DOHH2 (cell line): ENCODE data around the gene PDE1C.

Experiments
- H3F3A ChIP-seq: fragments of 200-600 bp; sonication (generic), shearing (Covaris generic); 2 replicates; pipeline ENCODE4 v1.6.0; 2016; ENCODE audit warnings: antibody characterized with exemption, mild to moderate bottlenecking; ENCODE audit not compliant: control insufficient read depth, insufficient read depth
- H3K27ac ChIP-seq: fragments of 200-600 bp; sonication (generic); 2 replicates; pipeline ENCODE4 v1.5.1; 2014; ENCODE audit warnings: low read depth, mild to moderate bottlenecking, low read length, moderate library complexity
- H3K27me3 ChIP-seq: fragments of 200-600 bp; sonication (generic); 2 replicates; pipeline ENCODE4 v1.6.1; 2014; ENCODE audit warnings: mild to moderate bottlenecking, low read length, mixed read lengths; ENCODE audit not compliant: control insufficient read depth
- H3K36me3 ChIP-seq: fragments of 200-600 bp; sonication (generic); 2 replicates; pipeline ENCODE4 v1.6.1; 2014; ENCODE audit warnings: mild to moderate bottlenecking, low read length, moderate library complexity, mixed read lengths; ENCODE audit not compliant: control insufficient read depth
- H3K4me1 ChIP-seq: fragments of 200-600 bp; sonication (generic); 2 replicates; pipeline ENCODE4 v1.6.1; 2014; ENCODE audit warnings: mild to moderate bottlenecking, low read length, mixed read lengths; ENCODE audit not compliant: control insufficient read depth
- H3K4me2 ChIP-seq: fragments of 200-600 bp; sonication (generic); 2 replicates; pipeline ENCODE4 v1.6.0; 2014; ENCODE audit warnings: mild to moderate bottlenecking, low read length, moderate library complexity
- H3K4me3 ChIP-seq: fragments of 200-600 bp; sonication (generic); 2 replicates; pipeline ENCODE4 v1.5.1; 2014; ENCODE audit warnings: mild to moderate bottlenecking, low read length, mixed read lengths
- H3K79me2 ChIP-seq: fragments of 200-600 bp; sonication (generic); 2 replicates; pipeline ENCODE4 v1.6.1; 2014; ENCODE audit warnings: mild to moderate bottlenecking, low read length, mixed read lengths; ENCODE audit not compliant: control insufficient read depth
- H3K9me2 ChIP-seq: fragments of 200-600 bp; sonication (generic); replicated peaks from 2 replicates; pipeline ENCODE4 v1.6.1; 2014; ENCODE audit warnings: mild to moderate bottlenecking, low read length, mixed read lengths; ENCODE audit not compliant: control insufficient read depth
- H3K9me3 ChIP-seq: fragments of 200-600 bp; sonication (generic); 2 replicates; pipeline ENCODE4 v1.6.1; 2014; ENCODE audit warnings: antibody characterized with exemption, low read length, mixed read lengths; ENCODE audit not compliant: control insufficient read depth, insufficient read depth
- H4K20me1 ChIP-seq: fragments of 200-600 bp; sonication (generic); 2 replicates; pipeline ENCODE4 v1.6.0; 2014; ENCODE audit warnings: low read depth, mild to moderate bottlenecking, antibody characterized with exemption, low read length, moderate library complexity; ENCODE audit not compliant: control insufficient read depth, insufficient read depth
- CTCF ChIP-seq: fragments of 200-600 bp; sonication (generic); IDR thresholded peaks from one replicate; pipeline ENCODE4 v1.5.1; 2014; ENCODE audit warnings: antibody characterized with exemption, mild to moderate bottlenecking, low read depth, low read length; ENCODE audit not compliant: poor library complexity, severe bottlenecking
- EZH2phosphoT487 ChIP-seq: fragments of 200-600 bp; sonication (generic); IDR thresholded peaks from 2 replicates; pipeline ENCODE4 v1.6.1; 2017; ENCODE audit warnings: borderline replicate concordance, mild to moderate bottlenecking, antibody characterized with exemption, low read length, moderate library complexity, mixed read lengths

Gene PDE1C

GRCh38 chr7:32030904-32031692, 39.1 kb downstream of the PDE1C start:
- Histone ChIP-seq H3K79me2 (no peaks in the 10 kb centered on the region), H3K36me3 (no peaks in the 10 kb centered on the region), H3K9me2 (no peaks in the 10 kb centered on the region), H3K27ac (no peak overlapping the region), H3K9me3 (no peaks in the 10 kb centered on the region), H4K20me1 (no peaks in the 10 kb centered on the region), H3K4me2 (no peak overlapping the region), H3K4me1 (no peaks in the 10 kb centered on the region), H3K4me3 (no peak overlapping the region), H3K27me3 (no peaks in the 10 kb centered on the region), H3F3A (no peaks in the 10 kb centered on the region)
- no peak for TF ChIP-seq CTCF
- no peak for TF ChIP-seq EZH2phosphoT487

DNA sequence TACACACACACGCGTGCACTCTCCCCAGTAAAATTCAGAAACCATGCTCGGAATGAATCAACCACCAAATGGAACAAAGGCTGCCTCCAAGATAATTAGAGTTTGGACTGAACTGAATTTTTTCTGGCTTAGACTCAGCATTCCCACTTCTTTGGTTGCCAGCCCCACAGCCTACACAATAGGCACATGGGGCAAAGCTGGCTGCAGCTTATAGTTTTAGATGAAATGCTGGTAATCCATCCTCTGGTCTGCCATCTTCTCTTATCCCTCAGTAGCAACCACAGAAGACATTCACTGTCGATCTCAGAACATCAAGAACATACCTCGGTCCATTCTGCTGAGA, 44.2 kb downstream of the PDE1C start:
- H3K79me2 ChIP-seq: no peaks in the 10 kb centered on the region
- H3K27me3 ChIP-seq: no peaks in the 10 kb centered on the region
- no peak overlapping the region for H3K27ac ChIP-seq
- no peaks in the 10 kb centered on the region for H3K36me3 ChIP-seq
- TF ChIP-seq EZH2phosphoT487 (no peak), CTCF (no peak)
- H3F3A ChIP-seq: no peaks in the 10 kb centered on the region
- no peaks in the 10 kb centered on the region for H3K9me2 ChIP-seq
- H4K20me1 ChIP-seq: no peaks in the 10 kb centered on the region
- no peak overlapping the region for H3K4me2 ChIP-seq
- H3K4me3 ChIP-seq: no peak overlapping the region
- no peaks in the 10 kb centered on the region for H3K4me1 ChIP-seq
- H3K9me3 ChIP-seq: no peaks in the 10 kb centered on the region; the same call in 1 of the 2 replicates

DNA sequence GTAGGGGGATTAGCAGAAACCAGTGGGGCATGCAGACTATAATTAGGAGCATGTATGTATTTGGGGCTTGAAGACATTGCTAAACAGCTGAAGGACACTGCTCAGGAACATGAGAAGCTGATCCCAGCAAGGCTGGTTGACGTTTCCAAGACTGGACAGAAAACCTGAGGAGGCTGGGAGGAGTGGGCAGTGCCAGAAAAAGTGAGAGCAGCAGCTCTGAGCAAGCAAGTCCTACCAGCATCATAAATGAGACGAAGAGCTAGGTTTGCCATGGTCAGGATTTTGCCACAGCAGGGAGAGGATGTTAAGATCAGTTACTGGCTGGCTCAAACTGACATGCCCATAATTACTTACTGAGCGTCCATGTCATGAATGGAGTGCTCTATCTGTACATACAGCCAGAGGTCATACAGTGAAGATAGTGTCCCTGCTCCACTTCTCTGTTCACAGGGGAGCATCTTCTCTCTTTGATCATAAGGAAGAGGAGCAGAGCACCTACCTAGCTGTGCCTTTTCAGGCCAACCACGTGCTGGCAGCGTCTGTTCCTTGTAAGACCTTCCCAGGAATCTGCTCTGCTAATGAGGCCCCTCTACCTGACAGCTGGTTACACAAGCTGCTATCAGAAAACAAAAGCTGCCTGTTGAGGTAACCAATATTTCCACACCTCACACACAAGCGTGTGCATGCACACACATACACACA, 44.7 kb downstream of the PDE1C start:
- no peaks in the 10 kb centered on the region for H3K79me2 ChIP-seq
- H3K9me3 ChIP-seq: no peaks in the 10 kb centered on the region; the same call in 1 of the 2 replicates
- H3K9me2 ChIP-seq: no peaks in the 10 kb centered on the region
- no peaks in the 10 kb centered on the region for H3K36me3 ChIP-seq
- no peaks in the 10 kb centered on the region for H3K4me1 ChIP-seq
- no peaks in the 10 kb centered on the region for H3F3A ChIP-seq
- no peak overlapping the region for H3K27ac ChIP-seq
- TF ChIP-seq EZH2phosphoT487: no peak
- TF ChIP-seq CTCF: no peak
- H3K4me2 ChIP-seq: no peak overlapping the region
- no peaks in the 10 kb centered on the region for H4K20me1 ChIP-seq
- no peaks in the 10 kb centered on the region for H3K27me3 ChIP-seq
- no peak overlapping the region for H3K4me3 ChIP-seq
